ENCODE results near the gene SEMG2.

The SEMG2 gene

GRCh38 chr20:45221076-45221475 lies at the start of gene SEMG2:
TSS of gene SEMG2 (plus strand) at chr20:45221373. CDS start at chr20:45221390, 17 bp downstream.
- no peak for DNase-seq (ENCODE audit: low read depth)
- TF ChIP-seq CTCF (conservative IDR thresholded peaks at IDR 0.05; ENCODE audit: low read depth, low read length): no peak
- no peak within 1 kb of the TSS for H3K4me3 ChIP-seq (ENCODE audit: low read length)

GRCh38 chr20:45173522-45173921 lies 47.7 kb upstream of the SEMG2 start:
- H3K4me3 ChIP-seq (ENCODE audit: low read length): no peak overlapping the region
- no peak for DNase-seq (ENCODE audit: low read depth)
- TF ChIP-seq CTCF (conservative IDR thresholded peaks at IDR 0.05; ENCODE audit: low read depth, low read length): no peak

GRCh38 chr20:45174434-45175364 lies 46.5 kb upstream of the SEMG2 start, which contains the start of gene PI3:
TSS of gene PI3 (plus strand) at chr20:45174902. CDS start at chr20:45174923, 21 bp downstream.
- TF ChIP-seq CTCF (conservative IDR thresholded peaks at IDR 0.05; ENCODE audit: low read depth, low read length): no peak
- H3K4me3 ChIP-seq (ENCODE audit: low read length): no peak within 1 kb of the TSS
- DNase-seq (ENCODE audit: low read depth): no peak

- no peak overlapping the region for H3K4me3 ChIP-seq (ENCODE audit: low read length)
- no peak for TF ChIP-seq CTCF (conservative IDR thresholded peaks at IDR 0.05; ENCODE audit: low read depth, low read length)
- DNase-seq (ENCODE audit: low read depth): no peak
Observed at GRCh38 chr20:45176526-45177267, 44.5 kb upstream of the SEMG2 start.

- TF ChIP-seq CTCF (conservative IDR thresholded peaks at IDR 0.05; ENCODE audit: low read depth, low read length): no peak
- H3K4me3 ChIP-seq (ENCODE audit: low read length): no peak overlapping the region
- no peak for DNase-seq (ENCODE audit: low read depth)
Observed at GRCh38 chr20:45179166-45179565, 42.0 kb upstream of the SEMG2 start.

GRCh38 chr20:45181639-45182038 lies 39.5 kb upstream of the SEMG2 start:
- DNase-seq (ENCODE audit: low read depth): no peak
- TF ChIP-seq CTCF (conservative IDR thresholded peaks at IDR 0.05; ENCODE audit: low read depth, low read length): no peak
- no peak overlapping the region for H3K4me3 ChIP-seq (ENCODE audit: low read length)
